Measurements from ENCODE around the gene C6orf118. TPM values are rescaled to one million over a fixed set of nuclear protein-coding genes. Genes with fewer than 3 reads are reported as not detected.

Gene C6orf118
- total and polyA plus RNA-seq, 2 of the 8 experiments (the other 6 are each of a cell fraction or from before 2014, with no cell fraction given), result 0.35 to 0.58 TPM

GRCh38 chr6:165266621-165267020, 42.8 kb downstream of the C6orf118 start (continued):
- TF ChIP-seq ATF2 (IDR thresholded peaks at IDR 0.05; ENCODE audit: low read length) (no peak), SUZ12 (IDR thresholded peaks at IDR 0.05; ENCODE audit: low read length) (no peak), TCF12 (IDR thresholded peaks at IDR 0.05; ENCODE audit: low read depth, low read length) (no peak), SRF (IDR thresholded peaks at IDR 0.05; ENCODE audit: low read depth, low read length) (no peak)
